Measurements from ENCODE around the gene CBARP. TPM values are rescaled to one million over a fixed set of nuclear protein-coding genes. Genes with fewer than 3 reads are reported as not detected.

Gene CBARP
- total and polyA plus RNA-seq, 2 of the 13 experiments (the other 11 are each of a cell fraction or from before 2014, with no cell fraction given): 1.2 to 1.4 TPM

- TF ChIP-seq CHD4 (IDR thresholded peaks at IDR 0.05; ENCODE audit: borderline replicate concordance, low read length) (no peak), RELA (CRISPR knock-in tag; IDR thresholded peaks at IDR 0.05) (no peak), MYC (CRISPR knock-in tag; IDR thresholded peaks at IDR 0.05; ENCODE audit: borderline replicate concordance) (peak; percentile 87), CCDC6 (CRISPR knock-in tag; IDR thresholded peaks at IDR 0.05) (peak; percentile 98), RFX5 (IDR thresholded peaks at IDR 0.05; ENCODE audit: low read depth, low read length) (no peak; the same call in none of the 2 replicates), NONO (IDR thresholded peaks at IDR 0.05) (no peak), NONO (CRISPR knock-in tag; conservative IDR thresholded peaks at IDR 0.05) (peak; percentile 64), XRCC5 (optimal IDR thresholded peaks at IDR 0.05; ENCODE audit: low read length) (peak; percentile 11), KMT2A (CRISPR knock-in tag; IDR thresholded peaks at IDR 0.05) (peak; percentile 56; the same call in 1 of the 2 replicates), MXD1 (CRISPR knock-in tag; IDR thresholded peaks at IDR 0.05) (peak; percentile 73), REPIN1 (CRISPR knock-in tag; IDR thresholded peaks at IDR 0.05; ENCODE audit: borderline replicate concordance, low read depth) (peak; percentile 18; the same call in 1 of the 2 replicates), ADNP (CRISPR knock-in tag; IDR thresholded peaks at IDR 0.05) (no peak)
- TF ChIP-seq, protein P1, sequence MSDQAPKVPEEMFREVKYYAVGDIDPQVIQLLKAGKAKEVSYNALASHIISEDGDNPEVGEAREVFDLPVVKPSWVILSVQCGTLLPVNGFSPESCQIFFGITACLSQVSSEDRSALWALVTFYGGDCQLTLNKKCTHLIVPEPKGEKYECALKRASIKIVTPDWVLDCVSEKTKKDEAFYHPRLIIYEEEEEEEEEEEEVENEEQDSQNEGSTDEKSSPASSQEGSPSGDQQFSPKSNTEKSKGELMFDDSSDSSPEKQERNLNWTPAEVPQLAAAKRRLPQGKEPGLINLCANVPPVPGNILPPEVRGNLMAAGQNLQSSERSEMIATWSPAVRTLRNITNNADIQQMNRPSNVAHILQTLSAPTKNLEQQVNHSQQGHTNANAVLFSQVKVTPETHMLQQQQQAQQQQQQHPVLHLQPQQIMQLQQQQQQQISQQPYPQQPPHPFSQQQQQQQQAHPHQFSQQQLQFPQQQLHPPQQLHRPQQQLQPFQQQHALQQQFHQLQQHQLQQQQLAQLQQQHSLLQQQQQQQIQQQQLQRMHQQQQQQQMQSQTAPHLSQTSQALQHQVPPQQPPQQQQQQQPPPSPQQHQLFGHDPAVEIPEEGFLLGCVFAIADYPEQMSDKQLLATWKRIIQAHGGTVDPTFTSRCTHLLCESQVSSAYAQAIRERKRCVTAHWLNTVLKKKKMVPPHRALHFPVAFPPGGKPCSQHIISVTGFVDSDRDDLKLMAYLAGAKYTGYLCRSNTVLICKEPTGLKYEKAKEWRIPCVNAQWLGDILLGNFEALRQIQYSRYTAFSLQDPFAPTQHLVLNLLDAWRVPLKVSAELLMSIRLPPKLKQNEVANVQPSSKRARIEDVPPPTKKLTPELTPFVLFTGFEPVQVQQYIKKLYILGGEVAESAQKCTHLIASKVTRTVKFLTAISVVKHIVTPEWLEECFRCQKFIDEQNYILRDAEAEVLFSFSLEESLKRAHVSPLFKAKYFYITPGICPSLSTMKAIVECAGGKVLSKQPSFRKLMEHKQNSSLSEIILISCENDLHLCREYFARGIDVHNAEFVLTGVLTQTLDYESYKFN (CRISPR knock-in tag; conservative IDR thresholded peaks at IDR 0.05): peak; percentile 44; the same call in 1 of the 2 replicates
- TF ChIP-seq, protein P2, sequence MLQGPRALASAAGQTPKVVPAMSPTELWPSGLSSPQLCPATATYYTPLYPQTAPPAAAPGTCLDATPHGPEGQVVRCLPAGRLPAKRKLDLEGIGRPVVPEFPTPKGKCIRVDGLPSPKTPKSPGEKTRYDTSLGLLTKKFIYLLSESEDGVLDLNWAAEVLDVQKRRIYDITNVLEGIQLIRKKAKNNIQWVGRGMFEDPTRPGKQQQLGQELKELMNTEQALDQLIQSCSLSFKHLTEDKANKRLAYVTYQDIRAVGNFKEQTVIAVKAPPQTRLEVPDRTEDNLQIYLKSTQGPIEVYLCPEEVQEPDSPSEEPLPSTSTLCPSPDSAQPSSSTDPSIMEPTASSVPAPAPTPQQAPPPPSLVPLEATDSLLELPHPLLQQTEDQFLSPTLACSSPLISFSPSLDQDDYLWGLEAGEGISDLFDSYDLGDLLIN (CRISPR knock-in tag; IDR thresholded peaks at IDR 0.05; ENCODE audit: borderline replicate concordance): no peak
- TF ChIP-seq, protein P3, sequence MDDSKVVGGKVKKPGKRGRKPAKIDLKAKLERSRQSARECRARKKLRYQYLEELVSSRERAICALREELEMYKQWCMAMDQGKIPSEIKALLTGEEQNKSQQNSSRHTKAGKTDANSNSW (CRISPR knock-in tag; IDR thresholded peaks at IDR 0.05; ENCODE audit: borderline replicate concordance): peak; percentile 89; the same call in 1 of the 2 replicates
- TF ChIP-seq, protein P4, sequence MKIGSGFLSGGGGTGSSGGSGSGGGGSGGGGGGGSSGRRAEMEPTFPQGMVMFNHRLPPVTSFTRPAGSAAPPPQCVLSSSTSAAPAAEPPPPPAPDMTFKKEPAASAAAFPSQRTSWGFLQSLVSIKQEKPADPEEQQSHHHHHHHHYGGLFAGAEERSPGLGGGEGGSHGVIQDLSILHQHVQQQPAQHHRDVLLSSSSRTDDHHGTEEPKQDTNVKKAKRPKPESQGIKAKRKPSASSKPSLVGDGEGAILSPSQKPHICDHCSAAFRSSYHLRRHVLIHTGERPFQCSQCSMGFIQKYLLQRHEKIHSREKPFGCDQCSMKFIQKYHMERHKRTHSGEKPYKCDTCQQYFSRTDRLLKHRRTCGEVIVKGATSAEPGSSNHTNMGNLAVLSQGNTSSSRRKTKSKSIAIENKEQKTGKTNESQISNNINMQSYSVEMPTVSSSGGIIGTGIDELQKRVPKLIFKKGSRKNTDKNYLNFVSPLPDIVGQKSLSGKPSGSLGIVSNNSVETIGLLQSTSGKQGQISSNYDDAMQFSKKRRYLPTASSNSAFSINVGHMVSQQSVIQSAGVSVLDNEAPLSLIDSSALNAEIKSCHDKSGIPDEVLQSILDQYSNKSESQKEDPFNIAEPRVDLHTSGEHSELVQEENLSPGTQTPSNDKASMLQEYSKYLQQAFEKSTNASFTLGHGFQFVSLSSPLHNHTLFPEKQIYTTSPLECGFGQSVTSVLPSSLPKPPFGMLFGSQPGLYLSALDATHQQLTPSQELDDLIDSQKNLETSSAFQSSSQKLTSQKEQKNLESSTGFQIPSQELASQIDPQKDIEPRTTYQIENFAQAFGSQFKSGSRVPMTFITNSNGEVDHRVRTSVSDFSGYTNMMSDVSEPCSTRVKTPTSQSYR (CRISPR knock-in tag; IDR thresholded peaks at IDR 0.05; ENCODE audit: borderline replicate concordance): peak; percentile 31
- TF ChIP-seq, protein P5, sequence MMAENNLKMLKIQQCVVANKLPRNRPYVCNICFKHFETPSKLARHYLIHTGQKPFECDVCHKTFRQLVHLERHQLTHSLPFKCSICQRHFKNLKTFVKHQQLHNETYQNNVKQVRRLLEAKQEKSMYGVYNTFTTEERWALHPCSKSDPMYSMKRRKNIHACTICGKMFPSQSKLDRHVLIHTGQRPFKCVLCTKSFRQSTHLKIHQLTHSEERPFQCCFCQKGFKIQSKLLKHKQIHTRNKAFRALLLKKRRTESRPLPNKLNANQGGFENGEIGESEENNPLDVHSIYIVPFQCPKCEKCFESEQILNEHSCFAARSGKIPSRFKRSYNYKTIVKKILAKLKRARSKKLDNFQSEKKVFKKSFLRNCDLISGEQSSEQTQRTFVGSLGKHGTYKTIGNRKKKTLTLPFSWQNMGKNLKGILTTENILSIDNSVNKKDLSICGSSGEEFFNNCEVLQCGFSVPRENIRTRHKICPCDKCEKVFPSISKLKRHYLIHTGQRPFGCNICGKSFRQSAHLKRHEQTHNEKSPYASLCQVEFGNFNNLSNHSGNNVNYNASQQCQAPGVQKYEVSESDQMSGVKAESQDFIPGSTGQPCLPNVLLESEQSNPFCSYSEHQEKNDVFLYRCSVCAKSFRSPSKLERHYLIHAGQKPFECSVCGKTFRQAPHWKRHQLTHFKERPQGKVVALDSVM (CRISPR knock-in tag; IDR thresholded peaks at IDR 0.05): peak; percentile 54; the same call in 1 of the 2 replicates
These were observed 37.6 kb upstream of the CBARP start, which contains the start of gene FAM174C (continued) for GRCh38 chr19:1275260-1275975.
